H9 (cell line): Measurements from ENCODE around the gene EBPL. TPM values are rescaled to one million over a fixed set of nuclear protein-coding genes. Genes with fewer than 3 reads are reported as not detected.
A peak's percentile ranks its signal among the peaks of the same experiment; 100 is the strongest.

Source experiments
- DNase-seq: peaks from one replicate; pipeline ENCODE4 v3.0.0-alpha.2; 2017
- H2AFZ ChIP-seq: one replicate; pipeline ENCODE4 v1.6.1; 2013; ENCODE audit warnings: mild to moderate bottlenecking, low read length, control low read depth, moderate library complexity
- H2AK5ac ChIP-seq: 2 replicates; pipeline ENCODE4 v1.6.1; 2013; ENCODE audit warnings: low read length, control low read depth, mixed read lengths; ENCODE audit not compliant: insufficient read length
- H2BK120ac ChIP-seq: one replicate; pipeline ENCODE4 v1.6.1; 2013; ENCODE audit warnings: low read depth, mild to moderate bottlenecking, low read length, control low read depth, inconsistent platforms; ENCODE audit not compliant: poor library complexity, severe bottlenecking
- H2BK12ac ChIP-seq: 2 replicates; pipeline ENCODE4 v1.6.1; 2013; ENCODE audit warnings: low read length, control low read depth, mixed read lengths, low read depth; ENCODE audit not compliant: insufficient read length
- H2BK15ac ChIP-seq: 2 replicates; pipeline ENCODE4 v1.6.1; 2013; ENCODE audit warnings: low read depth, low read length, control low read depth
- H2BK20ac ChIP-seq: one replicate; pipeline ENCODE4 v1.6.1; 2013; ENCODE audit warnings: low read depth, mild to moderate bottlenecking, low read length, control low read depth, inconsistent platforms; ENCODE audit not compliant: poor library complexity, severe bottlenecking
- H2BK5ac ChIP-seq: 2 replicates; pipeline ENCODE4 v1.6.1; 2013; ENCODE audit warnings: low read length, control low read depth, mixed read lengths; ENCODE audit not compliant: insufficient read length
- H3K14ac ChIP-seq: 2 replicates; pipeline ENCODE4 v1.6.1; 2013; ENCODE audit warnings: low read length, control low read depth; ENCODE audit not compliant: insufficient read depth
- H3K18ac ChIP-seq: 2 replicates; pipeline ENCODE4 v1.6.1; 2013; ENCODE audit warnings: low read depth, mild to moderate bottlenecking, mixed read lengths, low read length, control low read depth; ENCODE audit not compliant: insufficient read length
- H3K23ac ChIP-seq: 2 replicates; pipeline ENCODE4 v1.6.1; 2013; ENCODE audit warnings: low read length, control low read depth, mixed read lengths, low read depth; ENCODE audit not compliant: insufficient read length
- H3K23me2 ChIP-seq: 2 replicates; pipeline ENCODE4 v1.6.1; 2013; ENCODE audit warnings: low read depth, mild to moderate bottlenecking, mixed read lengths, low read length, control low read depth; ENCODE audit not compliant: insufficient read length, poor library complexity, severe bottlenecking
- H3K27ac ChIP-seq: 2 replicates; pipeline ENCODE4 v1.5.1; 2013; ENCODE audit warnings: low read length, control low read depth, mixed read lengths, low read depth; ENCODE audit not compliant: insufficient read length
- H3K27me3 ChIP-seq: 2 replicates; pipeline ENCODE4 v1.6.1; 2013; ENCODE audit warnings: low read length, control low read depth, inconsistent platforms; ENCODE audit not compliant: insufficient read depth
- H3K4ac ChIP-seq: 2 replicates; pipeline ENCODE4 v1.6.1; 2013; ENCODE audit warnings: low read depth, mild to moderate bottlenecking, control low read depth, inconsistent platforms, low read length, moderate library complexity
- H3K4me1 ChIP-seq: 2 replicates; pipeline ENCODE4 v1.6.1; 2013; ENCODE audit warnings: low read length, control low read depth, inconsistent platforms; ENCODE audit not compliant: insufficient read depth
- H3K4me2 ChIP-seq: 2 replicates; pipeline ENCODE4 v1.6.1; 2013; ENCODE audit warnings: low read length, control low read depth, mixed read lengths; ENCODE audit not compliant: insufficient read length, insufficient read depth
- H3K56ac ChIP-seq: 2 replicates; pipeline ENCODE4 v1.6.1; 2013; ENCODE audit warnings: low read depth, mild to moderate bottlenecking, mixed read lengths, low read length, control low read depth; ENCODE audit not compliant: insufficient read length
- H3K79me1 ChIP-seq: 2 replicates; pipeline ENCODE4 v1.6.1; 2013; ENCODE audit warnings: low read depth, mild to moderate bottlenecking, moderate library complexity, low read length, control low read depth, inconsistent platforms; ENCODE audit not compliant: insufficient read depth, poor library complexity, severe bottlenecking
- H3K79me2 ChIP-seq: 2 replicates; pipeline ENCODE4 v1.6.1; 2013; ENCODE audit warnings: low read length, control low read depth, inconsistent platforms; ENCODE audit not compliant: insufficient read depth
- H3K9ac ChIP-seq: 2 replicates; pipeline ENCODE4 v1.6.1; 2013; ENCODE audit warnings: low read length, control low read depth, mixed read lengths; ENCODE audit not compliant: insufficient read length; ENCODE audit errors: extremely low read depth
- H3K9me3 ChIP-seq: one replicate; pipeline ENCODE4 v1.6.1; 2013; ENCODE audit warnings: low read depth, low read length, inconsistent platforms; ENCODE audit not compliant: control insufficient read depth
- H3T11ph ChIP-seq: one replicate; pipeline ENCODE4 v1.6.1; 2013; ENCODE audit warnings: mild to moderate bottlenecking, low read length, control low read depth, inconsistent platforms
- H4K20me1 ChIP-seq: one replicate; pipeline ENCODE4 v1.6.1; 2013; ENCODE audit not compliant: control insufficient read depth, insufficient read length, insufficient read depth
- H4K5ac ChIP-seq: 2 replicates; pipeline ENCODE4 v1.6.1; 2013; ENCODE audit warnings: low read depth, mild to moderate bottlenecking, mixed read lengths, low read length, control low read depth; ENCODE audit not compliant: insufficient read length
- H4K8ac ChIP-seq: replicated peaks from 2 replicates; pipeline ENCODE4 v1.6.1; 2013; ENCODE audit warnings: low read length, control low read depth, mixed read lengths, low read depth; ENCODE audit not compliant: insufficient read length
- H4K91ac ChIP-seq: 2 replicates; pipeline ENCODE4 v1.6.1; 2013; ENCODE audit warnings: low read depth, mild to moderate bottlenecking, moderate library complexity, mixed read lengths, low read length, control low read depth; ENCODE audit not compliant: insufficient read length
- H3K27ac Mint-ChIP-seq, 3 experiments: 2 replicates in 2 of 3; 3 replicates in 1 of 3; pipeline ENCODE4 v1.8.0; 2020 to 2021; ENCODE audit warnings: mixed read lengths in 3 of 3, mild to moderate bottlenecking in 1 of 3, moderate library complexity in 1 of 3
- H3K27me3 Mint-ChIP-seq: 2 replicates; pipeline ENCODE4 v1.8.0; 2021; ENCODE audit warnings: low read depth, mild to moderate bottlenecking, moderate library complexity, mixed read lengths
- H3K36me3 Mint-ChIP-seq, 3 experiments: 2 replicates in 2 of 3; 3 replicates in 1 of 3; pipeline ENCODE4 v1.8.0; 2020 to 2021; ENCODE audit warnings: low read depth in 3 of 3, mixed read lengths in 3 of 3; ENCODE audit not compliant: insufficient read depth in 1 of 3
- H3K4me1 Mint-ChIP-seq, 2 experiments: 2 replicates each; pipeline ENCODE4 v1.8.0; 2020; ENCODE audit warnings: mixed read lengths in 2 of 2
- H3K4me3 Mint-ChIP-seq, 2 experiments: 2 replicates in 1 of 2; 3 replicates in 1 of 2; pipeline ENCODE4 v1.8.0; 2020 to 2021; ENCODE audit warnings: mild to moderate bottlenecking in 2 of 2, mixed read lengths in 2 of 2, moderate library complexity in 1 of 2
- H3K9me3 Mint-ChIP-seq, 2 experiments: 2 replicates in 1 of 2; 3 replicates in 1 of 2; pipeline ENCODE4 v1.8.0; 2020; ENCODE audit warnings: mild to moderate bottlenecking in 2 of 2, mixed read lengths in 2 of 2, moderate library complexity in 1 of 2
- WGBS: extraction: QIAGEN DNeasy Blood & Tissue Kit; methylation state at CpG from one replicate; pipeline ENCODE4 v1.1.7; 2013; ENCODE audit warnings: missing lambda C conversion rate, low lambda C conversion rate, mixed read lengths; ENCODE audit not compliant: insufficient read length; ENCODE audit errors: extremely low coverage; 5-methylcytosine and 5-hydroxymethylcytosine counted together
- total RNA-seq: library from RNA; stranded (reverse); gene quantifications from 2 replicates; pipeline ENCODE4 v1.2.1, GENCODE V29; 2021
- TF ChIP-seq, protein P1 (sequence below): fragments of 200-600 bp; sonication (generic); conservative IDR thresholded peaks from 3 replicates; pipeline ENCODE4 v1.8.0; 2021; ENCODE audit warnings: antibody characterized with exemption, mild to moderate bottlenecking

The EBPL gene
- total RNA-seq, 1 experiment from 2014 or later = 65.9 TPM

DNA sequence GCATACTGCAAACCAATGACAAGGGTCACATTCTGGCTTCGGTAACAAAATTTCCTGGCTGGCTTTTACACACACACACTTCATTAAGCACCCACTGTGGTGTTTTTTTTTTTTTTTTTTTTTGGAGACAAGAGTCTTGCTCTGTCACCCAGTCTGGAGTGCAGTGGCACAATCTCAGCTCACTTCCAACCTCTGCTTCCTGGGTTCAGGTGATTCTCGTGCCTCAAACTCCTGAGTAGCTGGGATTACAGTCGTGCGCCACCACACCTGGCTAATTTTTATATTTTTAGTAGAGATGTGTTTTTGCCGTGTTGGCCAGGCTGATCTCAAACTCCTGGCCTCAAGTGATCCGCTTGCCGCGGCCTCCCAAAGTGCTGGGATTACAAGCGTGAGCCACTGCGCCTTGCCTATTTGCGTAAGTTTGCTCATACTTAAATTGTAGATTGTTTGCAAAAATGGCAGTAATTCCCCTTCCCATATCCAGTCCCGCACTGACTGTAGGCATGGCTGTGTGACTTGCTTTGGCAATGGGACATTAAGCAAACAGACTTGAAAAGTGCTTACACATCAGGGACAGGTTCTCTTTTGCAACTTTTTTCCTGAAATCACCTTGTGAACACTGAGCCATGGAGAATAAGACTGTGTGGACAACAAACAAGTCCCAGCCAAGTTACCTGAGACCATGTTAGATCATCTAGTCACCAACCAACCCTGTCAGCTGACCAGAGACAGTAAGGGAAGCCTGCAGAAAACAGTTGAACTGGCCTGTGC, 42.1 kb upstream of the EBPL start:
- no peak overlapping the region for H3T11ph ChIP-seq
- no peak overlapping the region for H3K14ac ChIP-seq
- no peak overlapping the region for H4K8ac ChIP-seq
- H4K20me1 ChIP-seq = no peaks in the 10 kb centered on the region
- H3K36me3 Mint-ChIP-seq = peaks cover 3 to 34% (median 22%) of the 10 kb centered on the region in 3 experiments; a peak in 6 of 7 replicates
- no peaks in the 10 kb centered on the region for H3K23me2 ChIP-seq
- H3K4me2 ChIP-seq = no peak overlapping the region
- H2BK20ac ChIP-seq = no peak overlapping the region
- H4K91ac ChIP-seq = no peak overlapping the region
- no peaks in the 10 kb centered on the region for H3K27me3 ChIP-seq
- H3K4me1 ChIP-seq = no peaks in the 10 kb centered on the region
- H2BK120ac ChIP-seq = no peak overlapping the region
- H2AFZ ChIP-seq = no peak overlapping the region
- no CpG with 5 or more reads among the region's 12 CpGs for WGBS
- H3K27ac ChIP-seq = no peak overlapping the region
- H3K9me3 Mint-ChIP-seq = no peaks in the 10 kb centered on the region
- H3K4me3 Mint-ChIP-seq = no peak overlapping the region
- no peaks in the 10 kb centered on the region for H3K4me1 Mint-ChIP-seq
- no peak overlapping the region for H3K23ac ChIP-seq
- no peak overlapping the region for H3K18ac ChIP-seq
- H3K79me1 ChIP-seq = no peaks in the 10 kb centered on the region
- no peaks in the 10 kb centered on the region for H3K9me3 ChIP-seq
- H2BK5ac ChIP-seq = no peak overlapping the region
- no peak overlapping the region for H4K5ac ChIP-seq
- no peak overlapping the region for H2AK5ac ChIP-seq
- peak overlapping the region in 2 of 3 experiments; percentile 18 to 63; a peak in 3 of 7 replicates for H3K27ac Mint-ChIP-seq
- TF ChIP-seq, protein P1, sequence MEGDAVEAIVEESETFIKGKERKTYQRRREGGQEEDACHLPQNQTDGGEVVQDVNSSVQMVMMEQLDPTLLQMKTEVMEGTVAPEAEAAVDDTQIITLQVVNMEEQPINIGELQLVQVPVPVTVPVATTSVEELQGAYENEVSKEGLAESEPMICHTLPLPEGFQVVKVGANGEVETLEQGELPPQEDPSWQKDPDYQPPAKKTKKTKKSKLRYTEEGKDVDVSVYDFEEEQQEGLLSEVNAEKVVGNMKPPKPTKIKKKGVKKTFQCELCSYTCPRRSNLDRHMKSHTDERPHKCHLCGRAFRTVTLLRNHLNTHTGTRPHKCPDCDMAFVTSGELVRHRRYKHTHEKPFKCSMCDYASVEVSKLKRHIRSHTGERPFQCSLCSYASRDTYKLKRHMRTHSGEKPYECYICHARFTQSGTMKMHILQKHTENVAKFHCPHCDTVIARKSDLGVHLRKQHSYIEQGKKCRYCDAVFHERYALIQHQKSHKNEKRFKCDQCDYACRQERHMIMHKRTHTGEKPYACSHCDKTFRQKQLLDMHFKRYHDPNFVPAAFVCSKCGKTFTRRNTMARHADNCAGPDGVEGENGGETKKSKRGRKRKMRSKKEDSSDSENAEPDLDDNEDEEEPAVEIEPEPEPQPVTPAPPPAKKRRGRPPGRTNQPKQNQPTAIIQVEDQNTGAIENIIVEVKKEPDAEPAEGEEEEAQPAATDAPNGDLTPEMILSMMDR = no peak
- DNase-seq = no peak
- H3K79me2 ChIP-seq = no peaks in the 10 kb centered on the region
- H3K9ac ChIP-seq = no peak overlapping the region
- no peak overlapping the region for H3K4ac ChIP-seq
- no peak overlapping the region for H2BK12ac ChIP-seq
- H3K27me3 Mint-ChIP-seq = no peaks in the 10 kb centered on the region
- no peak overlapping the region for H2BK15ac ChIP-seq
- no peak overlapping the region for H3K56ac ChIP-seq
